ENCODE data around the gene TPM3. TPM values are rescaled to one million over a fixed set of nuclear protein-coding genes. Genes with fewer than 3 reads are reported as not detected.

The TPM3 gene
- total and polyA plus RNA-seq, 10 of the 15 experiments (the other 5 are each of a cell fraction or from before 2014, with no cell fraction given) = 270 to 759 (median 505) TPM

DNA sequence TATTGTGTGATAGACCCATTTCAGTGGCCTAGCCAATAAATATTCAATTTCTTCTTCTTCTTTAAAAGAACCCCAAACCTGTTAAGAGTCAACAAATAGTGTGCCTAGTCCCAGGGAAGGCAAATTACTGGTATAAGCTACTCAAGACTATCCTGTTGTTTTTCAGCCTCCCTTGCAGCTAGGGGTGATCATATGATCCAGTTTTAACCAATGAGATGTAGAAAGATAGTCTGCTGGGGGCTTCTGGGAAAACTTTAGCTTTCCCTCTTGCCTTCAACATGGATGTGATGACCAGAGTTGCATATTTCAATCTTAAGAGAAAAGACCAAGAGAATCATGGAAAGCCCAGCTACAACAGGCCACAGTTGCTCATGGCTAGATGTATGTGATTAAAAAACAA lies 32.3 kb downstream of the TPM3 start:
- ChIA-PET SMC1A (ENCODE audit: uncharacterized antibody, unreplicated experiment) (interaction anchor here (1.2 to 3.3 kb wide), 5 partner anchors 11 to 169 kb away, joined by 3 to 22 read pairs (median 5); partner anchors contain the start of gene RPS27), POLR2A (interaction anchor here (0.5 to 3.1 kb wide), 5 partner anchors 18 to 245 kb away, joined by 3 to 20 read pairs (median 4); partner anchors contain the start of gene CREB3L4), CTCF (interaction anchor here (0.7 to 1.4 kb wide), 3 partner anchors 14 to 53 kb away, joined by 3 to 4 read pairs (median 4); no protein-coding TSS in a partner anchor), RAD21 (ENCODE audit: unreplicated experiment) (interaction anchor here (0.7 to 3.2 kb wide), 4 partner anchors 22 to 194 kb away, joined by 4 to 30 read pairs (median 4); no protein-coding TSS in a partner anchor)
- in situ Hi-C loops (cut with MboI) = no loop called here
- Histone ChIP-seq H3K9me3 (replicated peaks; ENCODE audit: control insufficient read depth, insufficient read depth, low read length) (peaks cover 4% of the 10 kb centered on the region; the same call in 2 of the 3 replicates), H3K36me3 (ENCODE audit: control insufficient read depth in 2 of 2, insufficient read depth in 2 of 2, low read length in 1 of 2) (peaks cover 23 to 31% of the 10 kb centered on the region in 2 experiments), H3K4me3 (no peak overlapping the region), H2AFZ (ENCODE audit: control insufficient read depth, low read depth, low read length) (no peak overlapping the region), H3K27me3 (replicated peaks in 1 of 2; ENCODE audit: control insufficient read depth in 2 of 2, insufficient read depth in 2 of 2, low read length in 1 of 2) (no peaks in the 10 kb centered on the region), H4K20me1 (ENCODE audit: control insufficient read depth, insufficient read depth) (no peaks in the 10 kb centered on the region), H3K4me1 (ENCODE audit: control insufficient read depth, insufficient read depth, low read length) (peaks cover 20% of the 10 kb centered on the region), H3K9ac (ENCODE audit: control insufficient read depth, insufficient read depth, low read length) (no peak overlapping the region), H3K4me2 (ENCODE audit: control insufficient read depth, insufficient read depth) (no peak overlapping the region), H3K27ac (ENCODE audit: control insufficient read depth, insufficient read depth) (no peak overlapping the region), H3K79me2 (ENCODE audit: control insufficient read depth, insufficient read depth, low read length) (no peaks in the 10 kb centered on the region; the same call in 1 of the 2 replicates)
- intact Hi-C loops (cut with micrococcal nuclease; ENCODE audit: unreplicated experiment) = no loop called here
- no TSS peak for BruUV-seq (replicated peaks)
- TF ChIP-seq, protein P1, sequence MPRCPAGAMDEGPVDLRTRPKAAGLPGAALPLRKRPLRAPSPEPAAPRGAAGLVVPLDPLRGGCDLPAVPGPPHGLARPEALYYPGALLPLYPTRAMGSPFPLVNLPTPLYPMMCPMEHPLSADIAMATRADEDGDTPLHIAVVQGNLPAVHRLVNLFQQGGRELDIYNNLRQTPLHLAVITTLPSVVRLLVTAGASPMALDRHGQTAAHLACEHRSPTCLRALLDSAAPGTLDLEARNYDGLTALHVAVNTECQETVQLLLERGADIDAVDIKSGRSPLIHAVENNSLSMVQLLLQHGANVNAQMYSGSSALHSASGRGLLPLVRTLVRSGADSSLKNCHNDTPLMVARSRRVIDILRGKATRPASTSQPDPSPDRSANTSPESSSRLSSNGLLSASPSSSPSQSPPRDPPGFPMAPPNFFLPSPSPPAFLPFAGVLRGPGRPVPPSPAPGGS (IDR thresholded peaks at IDR 0.05; ENCODE audit: borderline replicate concordance, insufficient read depth, low read depth, low read length, poor library complexity, severe bottlenecking) = no peak
- TF ChIP-seq EZH2 (IDR thresholded peaks at IDR 0.05; ENCODE audit: borderline replicate concordance, control insufficient read depth, low read depth, low read length) (no peak), TCF7 (IDR thresholded peaks at IDR 0.05; ENCODE audit: borderline replicate concordance) (no peak), SUZ12 (IDR thresholded peaks at IDR 0.05; ENCODE audit: unreplicated experiment) (no peak), PAX8 (IDR thresholded peaks at IDR 0.05) (no peak)
- TF ChIP-seq, protein P2, sequence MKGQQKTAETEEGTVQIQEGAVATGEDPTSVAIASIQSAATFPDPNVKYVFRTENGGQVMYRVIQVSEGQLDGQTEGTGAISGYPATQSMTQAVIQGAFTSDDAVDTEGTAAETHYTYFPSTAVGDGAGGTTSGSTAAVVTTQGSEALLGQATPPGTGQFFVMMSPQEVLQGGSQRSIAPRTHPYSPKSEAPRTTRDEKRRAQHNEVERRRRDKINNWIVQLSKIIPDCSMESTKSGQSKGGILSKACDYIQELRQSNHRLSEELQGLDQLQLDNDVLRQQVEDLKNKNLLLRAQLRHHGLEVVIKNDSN (IDR thresholded peaks at IDR 0.05; ENCODE audit: borderline replicate concordance, extremely low read length, insufficient read depth, low read depth, low read length) = no peak
- no peak for DNase-seq (ENCODE audit: low read depth, low spot score)
- no peak for ATAC-seq
- no peak for FAIRE-seq

Measured in GM12878 (cell line).